GM23338 (cell line): ENCODE data around the gene KCMF1. TPM values are rescaled to one million over a fixed set of nuclear protein-coding genes. Genes with fewer than 3 reads are reported as not detected.
A peak's percentile ranks its signal among the peaks of the same experiment; 100 is the strongest.

ENCODE experiments used
- ATAC-seq: fragments of 200-7000 bp; cut with Tn5 transposase; 3 replicates; pipeline ENCODE4 v1.9.1; 2020
- DNase-seq: peaks from one replicate; pipeline ENCODE4 v3.0.0-alpha.2; 2015; ENCODE audit warnings: low spot score
- H2AFZ ChIP-seq: fragments of 200-600 bp; sonication (generic); 2 replicates; pipeline ENCODE4 v1.8.0; 2016; ENCODE audit warnings: antibody characterized with exemption, mild to moderate bottlenecking, moderate library complexity
- H3F3A ChIP-seq: fragments of 200-600 bp; sonication (generic); replicated peaks from 2 replicates; pipeline ENCODE4 v1.8.0; 2017; ENCODE audit warnings: antibody characterized with exemption, mixed run types, low read depth
- H3K27ac ChIP-seq: fragments of 200-600 bp; sonication (generic); 2 replicates; pipeline ENCODE4 v1.6.1; 2016; ENCODE audit warnings: low read depth
- H3K27me3 ChIP-seq: fragments of 200-600 bp; sonication (generic); 2 replicates; pipeline ENCODE4 v1.8.0; 2016; ENCODE audit warnings: mild to moderate bottlenecking, mixed run types, moderate library complexity; ENCODE audit not compliant: insufficient read depth
- H3K36me3 ChIP-seq: fragments of 200-600 bp; sonication (generic); 2 replicates; pipeline ENCODE4 v1.8.0; 2016; ENCODE audit warnings: mild to moderate bottlenecking; ENCODE audit not compliant: insufficient read depth
- H3K4me1 ChIP-seq: fragments of 200-600 bp; sonication (generic); 2 replicates; pipeline ENCODE4 v1.8.0; 2016; ENCODE audit warnings: mild to moderate bottlenecking, moderate library complexity; ENCODE audit not compliant: insufficient read depth
- H3K4me2 ChIP-seq: fragments of 200-600 bp; sonication (generic); 2 replicates; pipeline ENCODE4 v1.7.1; 2017; ENCODE audit warnings: mixed run types
- H3K4me3 ChIP-seq: fragments of 200-600 bp; sonication (generic); 2 replicates; pipeline ENCODE4 v1.6.1; 2016; ENCODE audit warnings: mixed run types
- H3K79me2 ChIP-seq: fragments of 200-600 bp; sonication (generic); replicated peaks from 2 replicates; pipeline ENCODE4 v1.8.0; 2017; ENCODE audit warnings: mild to moderate bottlenecking; ENCODE audit not compliant: insufficient read depth
- H3K9me2 ChIP-seq: fragments of 200-600 bp; sonication (generic); 2 replicates; pipeline ENCODE4 v1.8.0; 2017; ENCODE audit not compliant: insufficient read depth
- H4K20me1 ChIP-seq: fragments of 200-600 bp; sonication (generic); replicated peaks from 2 replicates; pipeline ENCODE4 v1.8.0; 2017; ENCODE audit warnings: mild to moderate bottlenecking; ENCODE audit not compliant: insufficient read depth
- H3K27ac Mint-ChIP-seq: 2 replicates; pipeline ENCODE4 v1.8.0; 2020; ENCODE audit warnings: inconsistent platforms, mild to moderate bottlenecking, moderate library complexity, mixed read lengths
- H3K27me3 Mint-ChIP-seq: 3 replicates; pipeline ENCODE4 v1.8.0; 2022; ENCODE audit warnings: low read depth, mild to moderate bottlenecking, moderate library complexity, mixed read lengths, inconsistent platforms; ENCODE audit not compliant: insufficient read depth, poor library complexity
- H3K36me3 Mint-ChIP-seq: 3 replicates; pipeline ENCODE4 v1.8.0; 2021; ENCODE audit warnings: low read depth, mild to moderate bottlenecking, inconsistent platforms, moderate library complexity, mixed read lengths
- H3K4me1 Mint-ChIP-seq: 3 replicates; pipeline ENCODE4 v1.8.0; 2020; ENCODE audit warnings: mild to moderate bottlenecking, inconsistent platforms, mixed read lengths
- H3K4me3 Mint-ChIP-seq: 3 replicates; pipeline ENCODE4 v1.8.0; 2021; ENCODE audit warnings: moderate library complexity, mild to moderate bottlenecking, inconsistent platforms, mixed read lengths
- H3K9me3 Mint-ChIP-seq: 3 replicates; pipeline ENCODE4 v1.8.0; 2020; ENCODE audit warnings: moderate library complexity, mild to moderate bottlenecking, inconsistent platforms, mixed read lengths
- CREB1 ChIP-seq: fragments of 250-450 bp; sonication (Bioruptor Pico); IDR thresholded peaks from 2 replicates; pipeline ENCODE4 v1.5.0; 2020; ENCODE audit warnings: low read depth, mild to moderate bottlenecking, moderate library complexity
- EZH2 ChIP-seq: fragments of 200-600 bp; sonication (generic); IDR thresholded peaks from one replicate; pipeline ENCODE4 v1.8.0; 2017; ENCODE audit warnings: antibody characterized with exemption, mild to moderate bottlenecking, low read depth; ENCODE audit not compliant: unreplicated experiment
- NANOG ChIP-seq: IDR thresholded peaks from 2 replicates; pipeline ENCODE4 v1.6.1; 2016; ENCODE audit warnings: antibody characterized with exemption, borderline replicate concordance
- REST ChIP-seq: IDR thresholded peaks from one replicate; pipeline ENCODE4 v1.6.1; 2018; ENCODE audit warnings: antibody characterized with exemption; ENCODE audit not compliant: unreplicated experiment
- polyA plus RNA-seq: library from polyadenylated mRNA; unstranded; fragments of >200 nt; fragmentation: Nextera tagmentation; extraction: Ambion mirVana; gene quantifications from 2 replicates; pipeline ENCODE4 v1.2.1, GENCODE V29; 2016
- total RNA-seq: library from RNA; depleted of rRNA; stranded (reverse); fragments of >200 nt; shearing (Covaris generic); gene quantifications from 2 replicates; pipeline ENCODE4 v1.2.3, GENCODE V29; 2014
- TF ChIP-seq, protein P1 (sequence below), 2 experiments: fragments of 200-600 bp in 1 of 2; sonication (generic) in 1 of 2; conservative IDR thresholded peaks; 2 replicates each; pipeline versions ENCODE4 v1.5.1 to v1.6.1; 2016 to 2017; ENCODE audit warnings: antibody characterized with exemption in 2 of 2, low read depth in 2 of 2, mild to moderate bottlenecking in 2 of 2, moderate library complexity in 1 of 2
- TF ChIP-seq, protein P2 (sequence below): IDR thresholded peaks from 2 replicates; pipeline ENCODE4 v1.6.1; 2016; ENCODE audit warnings: antibody characterized with exemption

KCMF1 gene
- total and polyA plus RNA-seq, 2 experiments from 2014 or later = 29.3 to 120 TPM

GRCh38 chr2:85018049-85018447, 47.1 kb downstream of the KCMF1 start:
- TF ChIP-seq, protein P1, sequence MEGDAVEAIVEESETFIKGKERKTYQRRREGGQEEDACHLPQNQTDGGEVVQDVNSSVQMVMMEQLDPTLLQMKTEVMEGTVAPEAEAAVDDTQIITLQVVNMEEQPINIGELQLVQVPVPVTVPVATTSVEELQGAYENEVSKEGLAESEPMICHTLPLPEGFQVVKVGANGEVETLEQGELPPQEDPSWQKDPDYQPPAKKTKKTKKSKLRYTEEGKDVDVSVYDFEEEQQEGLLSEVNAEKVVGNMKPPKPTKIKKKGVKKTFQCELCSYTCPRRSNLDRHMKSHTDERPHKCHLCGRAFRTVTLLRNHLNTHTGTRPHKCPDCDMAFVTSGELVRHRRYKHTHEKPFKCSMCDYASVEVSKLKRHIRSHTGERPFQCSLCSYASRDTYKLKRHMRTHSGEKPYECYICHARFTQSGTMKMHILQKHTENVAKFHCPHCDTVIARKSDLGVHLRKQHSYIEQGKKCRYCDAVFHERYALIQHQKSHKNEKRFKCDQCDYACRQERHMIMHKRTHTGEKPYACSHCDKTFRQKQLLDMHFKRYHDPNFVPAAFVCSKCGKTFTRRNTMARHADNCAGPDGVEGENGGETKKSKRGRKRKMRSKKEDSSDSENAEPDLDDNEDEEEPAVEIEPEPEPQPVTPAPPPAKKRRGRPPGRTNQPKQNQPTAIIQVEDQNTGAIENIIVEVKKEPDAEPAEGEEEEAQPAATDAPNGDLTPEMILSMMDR (conservative IDR thresholded peaks at IDR 0.05; ENCODE audit: low read depth in 2 of 2) = peak in 1 of 2 experiments; percentile 37; a peak in 1 of 4 replicates
- no peak for TF ChIP-seq REST
- H3F3A ChIP-seq = peaks cover 12% of the 10 kb centered on the region; the same call in 1 of the 2 replicates
- Mint-ChIP-seq H3K36me3 (peaks cover 17% of the 10 kb centered on the region; the same call in 2 of the 3 replicates), H3K27ac (peak overlapping the region; percentile 65; the same call in 1 of the 2 replicates), H3K4me3 (peak overlapping the region; percentile 20; the same call in 1 of the 3 replicates), H3K4me1 (peaks cover 43% of the 10 kb centered on the region), H3K9me3 (no peaks in the 10 kb centered on the region), H3K27me3 (peaks cover 2% of the 10 kb centered on the region)
- ATAC-seq = no peak
- H2AFZ ChIP-seq = no peak overlapping the region
- no peak overlapping the region for H3K4me2 ChIP-seq
- peaks cover 99% of the 10 kb centered on the region for H3K79me2 ChIP-seq
- no peak overlapping the region for H3K27ac ChIP-seq
- no peaks in the 10 kb centered on the region for H3K36me3 ChIP-seq
- no peaks in the 10 kb centered on the region for H3K27me3 ChIP-seq
- peaks cover 38% of the 10 kb centered on the region for H3K4me1 ChIP-seq
- no peak overlapping the region for H3K4me3 ChIP-seq
- DNase-seq = no peak
- H4K20me1 ChIP-seq = peaks cover 51% of the 10 kb centered on the region
- H3K9me2 ChIP-seq = no peaks in the 10 kb centered on the region

DNA sequence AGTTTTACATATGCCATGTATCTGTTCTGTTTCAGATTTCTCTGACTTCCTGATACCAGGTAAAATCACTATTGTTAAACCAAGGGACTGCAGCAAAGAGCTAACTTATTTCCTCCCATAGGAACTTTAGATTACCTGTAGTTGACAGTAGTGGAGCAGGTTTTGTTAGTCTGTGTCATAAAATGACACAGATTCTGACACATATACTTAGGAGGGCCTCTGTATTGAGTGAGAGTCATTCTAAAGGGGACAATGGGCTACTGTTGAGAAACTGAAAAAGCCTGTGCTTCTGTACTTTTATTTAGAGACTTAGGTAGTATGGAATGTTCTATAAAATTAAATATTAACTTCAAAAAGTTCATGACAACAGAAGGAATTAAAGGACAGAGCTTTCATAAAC, 48.2 kb downstream of the KCMF1 start:
- no peaks in the 10 kb centered on the region for H3K9me3 Mint-ChIP-seq
- Histone ChIP-seq H3K36me3 (no peaks in the 10 kb centered on the region), H3F3A (peaks cover 7% of the 10 kb centered on the region; the same call in 1 of the 2 replicates), H3K9me2 (no peaks in the 10 kb centered on the region), H3K27me3 (no peaks in the 10 kb centered on the region), H3K79me2 (peaks cover 99% of the 10 kb centered on the region), H3K4me1 (peaks cover 27% of the 10 kb centered on the region), H2AFZ (no peak overlapping the region), H4K20me1 (peaks cover 50% of the 10 kb centered on the region), H3K27ac (peak overlapping the region; percentile 41; the same call in 1 of the 2 replicates), H3K4me3 (no peak overlapping the region), H3K4me2 (no peak overlapping the region)
- peaks cover 40% of the 10 kb centered on the region for H3K4me1 Mint-ChIP-seq
- no peak for TF ChIP-seq CREB1 (CRISPR knock-in tag)
- no peak for TF ChIP-seq NANOG
- TF ChIP-seq, protein P2, sequence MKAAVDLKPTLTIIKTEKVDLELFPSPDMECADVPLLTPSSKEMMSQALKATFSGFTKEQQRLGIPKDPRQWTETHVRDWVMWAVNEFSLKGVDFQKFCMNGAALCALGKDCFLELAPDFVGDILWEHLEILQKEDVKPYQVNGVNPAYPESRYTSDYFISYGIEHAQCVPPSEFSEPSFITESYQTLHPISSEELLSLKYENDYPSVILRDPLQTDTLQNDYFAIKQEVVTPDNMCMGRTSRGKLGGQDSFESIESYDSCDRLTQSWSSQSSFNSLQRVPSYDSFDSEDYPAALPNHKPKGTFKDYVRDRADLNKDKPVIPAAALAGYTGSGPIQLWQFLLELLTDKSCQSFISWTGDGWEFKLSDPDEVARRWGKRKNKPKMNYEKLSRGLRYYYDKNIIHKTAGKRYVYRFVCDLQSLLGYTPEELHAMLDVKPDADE = no peak
- TF ChIP-seq EZH2 = no peak
- TF ChIP-seq REST = no peak
- no peak overlapping the region for H3K27ac Mint-ChIP-seq
- peaks cover 2% of the 10 kb centered on the region for H3K27me3 Mint-ChIP-seq
- peaks cover 22% of the 10 kb centered on the region; the same call in 2 of the 3 replicates for H3K36me3 Mint-ChIP-seq
- no peak overlapping the region for H3K4me3 Mint-ChIP-seq
- no peak for ATAC-seq
- no peak for DNase-seq
